GM21515 (cell line): Measurements from ENCODE around the gene CAMTA1.

ENCODE experiments used
- ATAC-seq: cut with Tn5 transposase; IDR thresholded peaks from one replicate; pipeline ENCODE4 v1.9.1; 2021; ENCODE audit not compliant: unreplicated experiment

Gene CAMTA1

GRCh38 chr1:7177021-7177420 lies 391.8 kb downstream of the CAMTA1 start:
- ATAC-seq: no peak

GRCh38 chr1:7177438-7178146 lies 392.3 kb downstream of the CAMTA1 start:
- ATAC-seq: no peak

GRCh38 chr1:7178336-7178735 lies 393.1 kb downstream of the CAMTA1 start:
- ATAC-seq: no peak

GRCh38 chr1:7178741-7179140 lies 393.5 kb downstream of the CAMTA1 start:
- no peak for ATAC-seq

- ATAC-seq: no peak
Observed at GRCh38 chr1:7185721-7186120, 400.5 kb downstream of the CAMTA1 start.

- no peak for ATAC-seq
Observed at GRCh38 chr1:7186382-7187111, 401.3 kb downstream of the CAMTA1 start.

- no peak for ATAC-seq
Observed at GRCh38 chr1:7187112-7187493, 401.8 kb downstream of the CAMTA1 start.

GRCh38 chr1:7190261-7190660 lies 405.0 kb downstream of the CAMTA1 start:
- ATAC-seq: no peak

DNA sequence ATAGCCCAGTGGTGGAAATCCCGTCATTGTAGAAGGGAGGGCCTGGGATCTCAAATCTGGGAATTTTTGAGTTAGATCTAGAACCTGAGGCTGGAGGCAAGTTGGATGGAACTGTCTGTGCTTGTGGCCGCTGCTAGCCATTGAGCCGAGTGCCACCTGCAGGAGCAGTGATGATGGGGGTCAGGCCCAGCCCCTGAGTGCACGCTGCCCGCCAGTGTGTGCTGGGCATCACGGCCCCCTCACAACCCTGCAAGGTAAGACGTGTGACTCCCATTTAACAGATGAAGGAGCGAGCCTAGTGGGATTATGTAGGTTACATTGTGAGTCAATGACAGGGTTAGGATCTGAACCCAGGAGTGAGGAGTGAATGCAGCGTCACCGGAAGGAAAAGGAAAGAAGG lies 407.2 kb downstream of the CAMTA1 start:
- ATAC-seq: no peak

- no peak for ATAC-seq
Observed at GRCh38 chr1:7196036-7196911, 411.0 kb downstream of the CAMTA1 start.

DNA sequence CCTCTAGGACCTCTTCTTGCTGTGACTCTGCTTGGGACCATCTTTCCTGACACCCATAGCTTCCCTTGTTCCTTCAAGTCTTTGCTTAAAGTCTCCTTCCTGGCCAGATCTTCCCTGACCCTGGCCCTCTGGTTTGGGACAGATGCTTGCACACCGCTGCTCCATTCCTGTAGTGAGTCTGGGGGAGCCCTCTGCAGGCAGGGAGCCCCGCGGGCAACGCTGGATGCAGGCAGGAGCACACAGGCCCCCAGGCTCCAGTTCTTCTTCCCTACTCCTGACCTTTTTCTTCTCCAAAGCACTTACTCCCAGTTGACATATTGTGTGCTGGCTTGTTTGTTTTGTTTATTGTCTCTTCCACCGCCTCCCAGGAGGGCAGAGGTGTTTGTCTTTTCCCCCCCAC lies 413.4 kb downstream of the CAMTA1 start:
- ATAC-seq: no peak

- ATAC-seq: no peak
Observed at GRCh38 chr1:7199077-7199779, 414.0 kb downstream of the CAMTA1 start.

DNA sequence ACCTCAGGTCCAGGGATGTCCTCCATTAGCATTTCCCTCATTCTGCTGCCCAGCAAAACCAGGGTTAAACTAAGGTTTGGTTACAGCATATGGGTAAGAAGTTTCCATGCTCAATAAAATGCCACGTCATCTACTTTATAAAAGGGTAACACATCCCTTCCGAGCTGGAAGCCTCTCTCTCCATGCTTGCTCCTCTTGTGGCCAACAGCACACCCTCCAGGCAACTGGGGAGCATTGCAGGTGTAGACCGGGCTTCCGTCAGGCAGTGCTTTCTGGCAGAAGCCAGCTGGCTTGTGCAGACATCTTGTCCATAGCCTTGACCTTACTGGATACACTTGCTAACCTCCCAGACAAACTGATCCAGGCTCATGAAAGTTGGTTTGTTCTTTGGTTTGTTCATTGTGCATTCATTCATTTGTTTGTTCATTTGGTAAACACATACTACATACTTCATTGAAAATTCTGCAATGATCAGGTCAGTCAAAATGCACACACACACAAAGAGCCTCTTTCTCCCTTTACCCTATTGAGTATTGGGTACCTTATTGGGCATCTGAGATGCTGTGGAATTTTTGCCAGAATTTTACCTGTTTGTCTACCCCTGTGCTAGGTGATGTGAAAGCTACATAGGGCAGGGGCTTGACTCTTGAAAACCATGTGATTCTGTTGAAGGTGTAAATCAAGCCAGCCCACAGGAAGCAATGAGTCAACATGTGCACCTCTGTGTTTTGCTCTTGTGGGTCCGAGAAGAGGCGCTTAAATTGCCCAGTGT lies 422.8 kb downstream of the CAMTA1 start:
- ATAC-seq: no peak

- ATAC-seq: no peak
Observed at GRCh38 chr1:7208647-7209180, 423.5 kb downstream of the CAMTA1 start.

- ATAC-seq: no peak
Observed at GRCh38 chr1:7209336-7209735, 424.1 kb downstream of the CAMTA1 start.

DNA sequence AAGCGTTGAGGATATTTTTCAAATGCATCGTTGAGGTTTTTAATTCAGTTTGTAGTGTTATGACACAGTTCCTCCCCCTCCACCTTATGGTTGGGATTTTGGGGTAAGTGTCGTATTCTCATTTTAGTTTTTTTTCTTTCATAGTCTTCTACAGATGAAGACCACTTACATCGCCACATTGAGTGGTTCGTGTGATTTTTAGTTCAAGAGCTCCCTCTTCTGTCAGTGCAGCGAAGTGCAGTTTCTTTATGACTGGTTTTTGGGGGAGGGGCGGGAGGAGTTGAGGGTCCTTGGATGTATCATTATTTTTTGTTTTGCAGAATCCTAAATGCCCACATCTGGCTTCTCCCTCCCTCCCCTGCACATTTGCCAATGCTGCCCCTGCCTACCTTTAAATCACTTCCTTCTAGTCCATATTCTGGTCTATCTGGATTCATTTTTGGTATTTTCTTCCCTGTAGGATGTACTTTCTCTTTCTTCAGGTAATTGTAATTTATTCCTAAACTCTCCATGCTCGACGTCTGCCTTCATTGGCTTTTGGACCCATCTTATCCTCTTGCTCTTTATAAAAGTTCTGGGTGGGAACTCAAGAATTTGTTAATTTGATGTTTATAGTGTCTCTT lies 433.1 kb downstream of the CAMTA1 start:
- ATAC-seq: no peak

GRCh38 chr1:7219031-7219430 lies 433.8 kb downstream of the CAMTA1 start:
- ATAC-seq: no peak

- ATAC-seq: no peak
Observed at GRCh38 chr1:7220007-7220406, 434.8 kb downstream of the CAMTA1 start.

DNA sequence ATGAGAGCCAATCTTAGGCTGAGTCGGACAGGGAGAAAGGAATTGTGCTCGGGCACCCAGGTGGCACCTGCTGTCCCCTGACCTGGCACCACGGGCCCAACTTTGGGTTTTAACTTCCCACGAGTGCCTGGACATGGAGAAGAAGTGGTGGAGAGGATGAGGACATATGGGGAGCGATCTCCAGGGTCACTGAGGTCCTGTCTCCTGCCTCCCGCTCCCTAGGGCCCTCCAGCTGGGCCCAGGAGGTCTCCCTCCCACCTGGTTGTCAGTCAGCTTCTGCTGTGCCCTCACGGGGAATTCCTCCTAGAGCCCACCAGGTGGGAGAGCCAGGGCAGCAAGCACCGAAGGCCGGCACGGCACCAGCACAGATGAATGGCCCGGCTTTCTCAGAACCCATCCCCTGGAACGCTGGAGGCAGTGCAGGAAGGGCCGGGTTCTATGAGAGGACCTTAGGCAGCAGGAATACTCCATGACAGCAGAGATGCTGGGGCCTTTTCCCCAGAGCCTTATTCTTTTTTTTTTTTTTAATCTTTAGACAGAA lies 435.5 kb downstream of the CAMTA1 start:
- ATAC-seq: no peak
